Fibroblast of villous mesenchyme (primary cell): ENCODE measurements around the gene TEX261. TPM values are rescaled to one million over a fixed set of nuclear protein-coding genes. Genes with fewer than 3 reads are reported as not detected.

Source experiments
- DNase-seq: peaks from one replicate; pipeline ENCODE4 v3.0.0-alpha.2; 2010; ENCODE audit warnings: low read depth
- H3K4me3 ChIP-seq: 2 replicates; pipeline ENCODE4 v1.5.1; 2011; ENCODE audit warnings: low read depth, mild to moderate bottlenecking, low read length
- CTCF ChIP-seq: IDR thresholded peaks from 2 replicates; pipeline ENCODE4 v1.5.1; 2012; ENCODE audit warnings: low read depth, mild to moderate bottlenecking, low read length; ENCODE audit not compliant: insufficient read depth
- total RNA-seq: library from RNA; depleted of rRNA; stranded (reverse); fragments of >200 nt; gene quantifications from 2 replicates; pipeline ENCODE4 v1.2.3, GENCODE V29; 2012

Gene TEX261
- total RNA-seq, 1 donor: 35.4 TPM

- H3K4me3 ChIP-seq: peak overlapping the region; percentile 94
- no peak for TF ChIP-seq CTCF
- DNase-seq: peak; percentile 22
Observed at GRCh38 chr2:70994009-70994698, 519 bp downstream of the TEX261 start.

DNA sequence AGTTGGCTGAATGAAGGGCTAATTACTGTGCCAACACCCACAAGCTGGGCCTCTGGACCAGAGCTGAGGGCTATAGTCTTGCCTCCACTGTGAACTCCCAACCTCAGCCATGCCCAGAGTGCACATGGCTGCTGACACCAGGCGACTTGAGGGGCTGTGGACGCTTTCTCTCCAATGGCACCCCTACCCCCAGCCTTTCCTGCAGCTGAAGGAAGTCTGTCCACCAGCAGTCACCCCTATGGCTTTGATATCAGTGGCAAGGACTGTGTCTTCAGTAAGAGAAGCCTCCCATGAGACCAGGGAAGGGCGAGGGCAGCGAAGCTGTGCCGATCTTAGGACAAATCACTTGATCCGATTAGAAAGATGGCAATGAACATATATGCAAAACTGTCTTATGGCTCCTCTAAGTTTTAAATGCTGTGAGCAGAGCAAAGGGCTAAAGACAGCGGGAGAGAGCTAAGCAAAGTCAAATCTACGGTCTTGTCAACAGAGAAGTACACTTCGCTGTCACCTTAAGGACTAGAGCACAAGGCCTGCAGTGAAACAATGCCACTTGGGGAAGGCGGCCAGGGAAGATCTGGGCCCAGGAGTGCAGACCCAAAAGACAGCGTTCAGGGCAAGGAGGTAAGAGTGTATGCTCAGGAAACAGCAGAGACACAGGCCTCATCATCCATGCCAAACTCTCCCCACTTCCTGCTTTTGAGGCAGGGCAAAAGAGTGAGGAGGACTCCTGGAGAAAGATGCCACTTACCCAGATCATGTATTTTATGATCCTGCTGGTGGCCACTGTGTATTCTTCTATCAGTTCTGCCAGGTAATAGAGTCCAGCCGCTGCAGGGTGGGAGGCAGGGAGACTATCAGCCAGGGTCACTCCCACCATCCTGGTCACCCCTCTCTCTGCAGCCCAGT is 1.5 kb downstream of the TEX261 start:
- H3K4me3 ChIP-seq: peak overlapping the region; percentile 94
- no peak for DNase-seq
- no peak for TF ChIP-seq CTCF

DNA sequence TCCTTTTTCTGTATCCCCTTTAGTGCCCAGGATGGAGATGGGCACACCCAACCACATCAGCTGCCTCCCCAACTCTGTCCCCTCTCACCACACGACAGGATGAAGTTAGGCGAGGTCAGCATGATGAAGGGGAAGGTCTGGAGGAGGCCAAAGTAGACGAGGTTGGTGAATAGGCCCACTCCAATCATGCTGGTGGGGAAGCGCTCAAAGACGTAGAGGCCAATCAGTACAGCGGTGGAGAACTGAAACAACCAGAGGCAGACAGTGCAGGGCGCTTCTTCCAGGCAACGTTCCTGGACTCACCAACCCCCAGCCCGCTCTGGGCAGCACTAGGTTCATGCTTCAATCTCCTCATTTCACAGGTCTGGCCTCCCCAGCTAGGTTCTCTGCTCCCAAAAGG is 2.9 kb downstream of the TEX261 start:
- H3K4me3 ChIP-seq: no peak overlapping the region
- no peak for TF ChIP-seq CTCF
- no peak for DNase-seq

DNA sequence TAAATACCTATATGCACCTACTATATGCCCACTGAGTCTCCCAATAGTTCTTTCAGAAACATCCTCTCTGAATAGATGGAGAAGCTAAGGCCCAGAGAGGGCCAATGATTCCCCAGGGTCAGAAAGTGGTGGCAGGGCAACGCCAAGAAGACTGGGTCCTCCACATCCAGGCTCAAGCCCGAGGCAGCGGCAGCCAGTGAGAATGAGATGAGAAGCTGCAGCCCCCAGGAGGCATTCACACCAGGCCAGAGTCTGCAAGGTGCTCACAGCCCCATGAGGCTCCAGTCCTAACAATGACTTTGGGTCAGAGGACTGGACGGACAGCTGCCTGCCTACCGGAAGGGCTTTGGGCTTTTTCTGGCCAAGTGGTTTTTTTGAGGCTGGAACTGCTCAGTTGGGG is 3.5 kb downstream of the TEX261 start:
- no peak for TF ChIP-seq CTCF
- no peak overlapping the region for H3K4me3 ChIP-seq
- DNase-seq: no peak

GRCh38 chr2:70990216-70990615 is 4.5 kb downstream of the TEX261 start:
- DNase-seq: no peak
- H3K4me3 ChIP-seq: no peak overlapping the region
- no peak for TF ChIP-seq CTCF

DNA sequence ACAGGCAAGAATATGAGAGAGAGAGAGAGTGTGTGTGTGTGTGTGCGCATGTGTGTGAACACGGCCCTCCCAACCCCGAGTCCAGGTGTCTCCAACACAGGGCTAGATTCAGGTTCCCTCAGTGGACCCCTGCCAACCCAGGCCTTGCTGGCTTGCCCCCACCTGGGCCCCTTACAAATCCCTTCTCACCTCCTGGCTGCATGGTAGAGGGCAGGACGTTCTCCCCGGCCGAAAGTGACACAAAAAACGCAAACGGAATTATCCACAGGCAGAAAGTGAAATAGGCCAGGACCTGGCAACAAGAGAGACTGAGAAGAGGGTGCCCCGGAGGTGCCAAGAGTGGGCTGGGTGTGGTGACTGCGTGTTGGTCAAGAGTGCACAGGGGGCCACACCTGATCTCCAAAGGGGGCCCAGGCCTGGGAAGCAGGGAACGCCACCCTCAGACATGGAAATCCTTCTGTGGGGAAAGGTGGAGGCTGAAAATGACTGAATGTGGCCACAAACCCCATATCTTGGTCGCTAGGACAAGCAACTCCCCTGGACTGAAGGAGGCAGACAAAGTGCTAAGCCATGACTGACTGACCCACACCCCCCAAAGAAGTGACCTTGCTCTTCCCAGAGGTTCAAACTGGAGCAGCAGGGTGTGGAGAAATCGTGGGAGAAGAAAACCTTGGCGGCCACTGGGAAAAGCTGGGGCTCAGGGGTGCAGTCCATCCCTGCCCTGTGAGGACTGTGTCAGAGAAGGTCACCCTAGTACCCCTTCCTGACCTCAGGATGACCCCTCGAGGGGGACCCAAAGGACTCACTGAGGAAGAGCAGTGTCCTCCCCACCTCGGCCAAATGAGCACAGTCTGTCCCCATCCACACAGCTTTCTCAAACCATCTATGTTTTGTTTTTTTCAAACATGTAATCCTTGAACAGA is 5.7 kb downstream of the TEX261 start:
- no peak for TF ChIP-seq CTCF
- DNase-seq: no peak

More for the DNA sequence above, 5.7 kb downstream of the TEX261 start:
- no peak overlapping the region for H3K4me3 ChIP-seq
